Glutamatergic neuron (in vitro differentiated cells): ENCODE measurements around the gene OR7A17. TPM values are rescaled to one million over a fixed set of nuclear protein-coding genes. Genes with fewer than 3 reads are reported as not detected.
A peak's percentile ranks its signal among the peaks of the same experiment; 100 is the strongest.

Experiments used
- DNase-seq: peaks from one replicate; pipeline ENCODE4 v3.0.0; 2022
- H3K27ac Mint-ChIP-seq: one replicate; pipeline ENCODE4 v1.8.0; 2020; ENCODE audit warnings: mild to moderate bottlenecking, mixed read lengths, inconsistent platforms; ENCODE audit not compliant: unreplicated experiment
- H3K27me3 Mint-ChIP-seq: one replicate; pipeline ENCODE4 v1.8.0; 2020; ENCODE audit warnings: mild to moderate bottlenecking, moderate library complexity, mixed read lengths, inconsistent platforms; ENCODE audit not compliant: unreplicated experiment
- H3K36me3 Mint-ChIP-seq: one replicate; pipeline ENCODE4 v1.8.0; 2020; ENCODE audit warnings: mild to moderate bottlenecking, mixed read lengths, inconsistent platforms; ENCODE audit not compliant: unreplicated experiment
- H3K4me1 Mint-ChIP-seq: one replicate; pipeline ENCODE4 v1.8.0; 2020; ENCODE audit warnings: mild to moderate bottlenecking, low read depth, mixed read lengths, inconsistent platforms; ENCODE audit not compliant: unreplicated experiment
- H3K4me3 Mint-ChIP-seq: one replicate; pipeline ENCODE4 v1.8.0; 2020; ENCODE audit warnings: mild to moderate bottlenecking, mixed read lengths, inconsistent platforms; ENCODE audit not compliant: unreplicated experiment
- H3K9me3 Mint-ChIP-seq: one replicate; pipeline ENCODE4 v1.8.0; 2020; ENCODE audit warnings: mild to moderate bottlenecking, moderate library complexity, mixed read lengths, inconsistent platforms; ENCODE audit not compliant: unreplicated experiment
- CTCF ChIP-seq: fragments of 200-600 bp; sonication (generic); IDR thresholded peaks from one replicate; pipeline ENCODE4 v1.5.0; 2021; ENCODE audit not compliant: partially characterized antibody, unreplicated experiment
- long read RNA-seq: library from polyadenylated mRNA; unstranded; transcript quantifications from one replicate; pipeline ENCODE4 v2.0.0, GENCODE V29; 2020; ENCODE audit not compliant: unreplicated experiment
- total RNA-seq: library from RNA; stranded (reverse); fragmentation: NEBNext Ultra II Directional; extraction: Animal tissue kit (Norgen Biotek cat#: 25700); gene quantifications from one replicate; pipeline ENCODE4 v1.2.1, GENCODE V29; 2021; ENCODE audit not compliant: unreplicated experiment

Gene OR7A17
- not detected for total RNA-seq
- long read RNA-seq = 0 reads

GRCh38 chr19:14886032-14886431, at the start of gene OR7A17:
OR7A17 (minus strand) TSS chr19:14886132; CDS start chr19:14881355, 4,777 bp downstream.
- H3K27ac Mint-ChIP-seq = no peak within 1 kb of the TSS
- H3K9me3 Mint-ChIP-seq = no peaks in the 10 kb centered on the region
- no peak for DNase-seq
- no peaks in the 10 kb centered on the region for H3K27me3 Mint-ChIP-seq
- TF ChIP-seq CTCF = no peak
- no peaks in the 10 kb centered on the region for H3K36me3 Mint-ChIP-seq
- peaks cover 8% of the 10 kb centered on the region for H3K4me1 Mint-ChIP-seq
- H3K4me3 Mint-ChIP-seq = no peak within 1 kb of the TSS

- TF ChIP-seq CTCF = no peak
- no peak overlapping the region for H3K4me3 Mint-ChIP-seq
- peaks cover 2% of the 10 kb centered on the region for H3K9me3 Mint-ChIP-seq
- H3K27ac Mint-ChIP-seq = no peak overlapping the region
- no peak for DNase-seq
- no peaks in the 10 kb centered on the region for H3K36me3 Mint-ChIP-seq
- H3K27me3 Mint-ChIP-seq = no peaks in the 10 kb centered on the region
- no peaks in the 10 kb centered on the region for H3K4me1 Mint-ChIP-seq
These were observed 47.6 kb upstream of the OR7A17 start for GRCh38 chr19:14933506-14933905.

- peaks cover 2% of the 10 kb centered on the region for H3K9me3 Mint-ChIP-seq
- DNase-seq = no peak
- H3K27me3 Mint-ChIP-seq = peaks cover 6% of the 10 kb centered on the region
These were observed 30.9 kb upstream of the OR7A17 start for GRCh38 chr19:14916848-14917247.

GRCh38 chr19:14915116-14915515, 29.2 kb upstream of the OR7A17 start:
- Mint-ChIP-seq H3K27me3 (peaks cover 8% of the 10 kb centered on the region), H3K4me3 (no peak overlapping the region), H3K9me3 (peaks cover 2% of the 10 kb centered on the region), H3K27ac (no peak overlapping the region), H3K36me3 (peaks cover 6% of the 10 kb centered on the region), H3K4me1 (peaks cover 11% of the 10 kb centered on the region)
- TF ChIP-seq CTCF = no peak
- DNase-seq = no peak

More at GRCh38 chr19:14916848-14917247, 30.9 kb upstream of the OR7A17 start:
- Mint-ChIP-seq H3K36me3 (peaks cover 6% of the 10 kb centered on the region), H3K4me3 (no peak overlapping the region), H3K4me1 (peaks cover 11% of the 10 kb centered on the region), H3K27ac (no peak overlapping the region)
- peak; percentile 28 for TF ChIP-seq CTCF

- DNase-seq = no peak
- no peak for TF ChIP-seq CTCF
- Mint-ChIP-seq H3K9me3 (peaks cover 2% of the 10 kb centered on the region), H3K36me3 (no peaks in the 10 kb centered on the region), H3K4me3 (no peak overlapping the region), H3K4me1 (no peaks in the 10 kb centered on the region), H3K27ac (no peak overlapping the region), H3K27me3 (peaks cover 2% of the 10 kb centered on the region)
These were observed 20.8 kb upstream of the OR7A17 start for GRCh38 chr19:14906711-14907110.
